NCI-H1930 (cell line): Measurements from ENCODE around the gene PGAM4.
"Not testable (repeated sequence)": the region's sequence is repeated elsewhere in the genome, so short reads cannot be mapped to it uniquely, and the experiment has no call there.

Source experiments
- DNase-seq, 2 experiments: peaks; one replicate each; lab custom pipeline; 2025; lab: John Stamatoyannopoulos, UW

The PGAM4 gene

DNA sequence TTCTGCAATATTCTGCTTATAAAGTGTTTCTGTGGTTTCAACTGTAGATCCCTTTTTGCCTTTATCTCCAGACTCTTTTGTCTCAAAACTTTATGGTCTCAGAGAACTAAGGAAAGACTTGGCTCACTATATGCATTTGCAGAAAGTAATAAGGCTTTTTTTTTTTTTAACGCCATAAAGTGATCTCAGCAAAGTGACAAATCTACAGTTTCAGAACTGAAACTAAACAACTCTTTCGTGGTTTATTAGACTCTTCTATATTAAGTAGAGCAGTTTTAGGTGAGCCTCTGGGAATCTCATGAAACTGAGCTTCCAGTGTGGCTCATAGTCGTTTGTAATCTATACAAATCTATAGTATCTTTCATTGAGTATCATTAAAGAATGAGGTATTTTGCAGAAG, 43.7 kb downstream of the PGAM4 start:
- no peak for DNase-seq

DNA sequence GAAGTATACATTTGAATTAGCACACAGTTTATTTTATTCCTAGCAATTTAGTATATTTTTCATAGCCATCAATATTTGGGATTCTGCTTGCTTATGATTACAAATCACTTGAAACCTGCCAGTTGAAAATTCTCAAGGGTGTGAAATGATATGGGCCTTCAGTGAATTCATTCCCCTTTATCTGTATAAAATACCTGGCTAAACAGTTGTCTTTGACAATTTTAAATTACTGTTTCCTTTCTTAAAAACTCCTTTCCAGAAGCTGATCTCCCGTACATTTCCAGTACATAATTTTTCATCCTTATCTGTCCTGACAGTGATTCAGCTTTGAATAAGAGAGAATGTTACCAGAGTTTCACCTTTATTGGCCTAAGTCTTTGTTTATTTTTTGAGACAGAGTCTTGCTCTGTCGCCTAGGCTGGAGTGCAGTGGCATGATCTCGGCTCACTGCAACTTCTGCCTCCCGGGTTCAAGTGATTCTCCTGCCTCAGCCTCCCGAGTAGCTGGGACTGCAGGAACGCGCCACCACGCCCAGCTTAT, 45.0 kb downstream of the PGAM4 start:
- no peak for DNase-seq

DNA sequence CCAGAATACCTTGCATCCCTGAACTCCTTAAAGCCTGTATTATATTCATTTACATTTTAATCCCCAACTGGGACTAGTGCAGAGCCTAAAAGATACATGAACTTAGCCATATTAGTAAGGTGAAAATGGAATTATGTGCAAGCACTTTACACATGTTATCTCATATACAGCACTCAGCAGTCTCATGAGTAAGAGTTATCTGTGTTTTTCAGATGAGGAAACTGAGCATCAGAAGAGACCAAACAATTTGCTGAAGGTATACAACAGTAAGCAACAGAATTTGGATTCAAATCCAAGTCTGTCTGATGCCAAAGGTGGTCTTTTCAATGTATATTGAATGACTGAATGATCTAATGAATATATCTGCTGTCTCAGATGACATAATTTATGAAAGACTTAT, 46.7 kb downstream of the PGAM4 start:
- no peak for DNase-seq

DNA sequence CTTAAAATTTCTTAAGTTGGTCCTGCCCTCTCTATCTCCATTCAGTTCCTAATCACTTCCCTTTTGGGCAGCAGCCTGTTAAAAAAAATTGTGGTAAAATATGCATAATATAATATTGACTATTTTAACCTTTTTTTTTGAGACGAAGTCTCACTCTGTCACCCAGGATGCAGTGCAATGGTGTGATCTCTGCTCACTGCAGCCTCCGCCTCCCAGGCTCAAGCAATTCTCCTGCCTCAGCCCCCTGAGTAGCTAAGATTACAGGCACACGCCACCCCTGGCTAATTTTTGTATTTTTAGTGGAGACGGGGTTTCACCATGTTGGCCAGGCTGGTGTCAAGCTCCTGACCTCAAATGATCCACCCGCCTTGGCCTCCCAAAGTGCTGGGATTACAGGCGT, 50.1 kb downstream of the PGAM4 start:
- DNase-seq: not testable (repeated sequence)

DNA sequence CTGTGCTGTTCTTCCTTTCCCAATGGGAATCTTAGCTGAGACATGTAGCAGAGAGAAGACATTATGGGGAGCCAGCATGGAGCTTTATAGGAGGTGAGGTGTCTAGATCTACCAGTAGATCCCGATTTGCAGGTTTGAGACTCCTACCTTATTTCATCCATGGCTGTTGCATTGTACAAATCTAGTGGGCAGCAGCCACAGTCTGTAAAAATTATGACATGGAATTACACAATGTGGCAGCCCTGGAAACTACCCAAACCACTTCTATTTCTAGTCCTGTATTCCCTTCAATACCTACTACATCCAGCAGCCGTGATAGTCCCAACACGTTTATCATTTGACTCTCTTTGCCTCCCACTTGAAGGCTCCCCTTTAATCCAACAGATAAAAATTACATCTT, 50.9 kb downstream of the PGAM4 start:
- no peak for DNase-seq
